Transverse colon (tissue), 4 donors: ENCODE results near the gene ARHGEF4. TPM values are rescaled to one million over a fixed set of nuclear protein-coding genes. Genes with fewer than 3 reads are reported as not detected.

ENCODE experiments used
- DNase-seq: peaks from one replicate; pipeline ENCODE4 v3.0.0-alpha.2; 2019
- H3K27ac ChIP-seq, 4 donors: fragments of 200-600 bp; sonication (generic); 2 replicates each; pipeline ENCODE4 v1.5.1; 2016 to 2018; ENCODE audit warnings: inconsistent platforms in 4 of 4
- H3K27me3 ChIP-seq: fragments of 200-600 bp; sonication (generic); 2 replicates; pipeline ENCODE4 v1.5.1; 2017; ENCODE audit warnings: inconsistent platforms
- H3K36me3 ChIP-seq, 4 donors: fragments of 200-600 bp; sonication (generic); 2 replicates each; pipeline ENCODE4 v1.5.1; 2017 to 2019; ENCODE audit warnings: inconsistent platforms in 4 of 4
- H3K4me1 ChIP-seq, 4 donors: fragments of 200-600 bp; sonication (generic); 2 replicates each; pipeline ENCODE4 v1.5.1; 2017 to 2020; ENCODE audit warnings: inconsistent platforms in 4 of 4
- H3K4me3 ChIP-seq, 4 donors: fragments of 200-600 bp; sonication (generic); 1 replicate in 1 of 4; 2 replicates in 3 of 4; pipeline versions ENCODE4 v1.5.1 to v1.6.1; 2017 to 2019; ENCODE audit warnings: inconsistent platforms in 4 of 4
- H3K9me3 ChIP-seq, 2 donors: fragments of 200-600 bp; sonication (generic); 2 replicates each; pipeline ENCODE4 v1.5.1; 2017 to 2019; ENCODE audit warnings: inconsistent platforms in 2 of 2
- CTCF ChIP-seq, 5 experiments: fragments of 200-600 bp in 3 of 5; fragments of 450-650 bp in 2 of 5; sonication (generic) in 3 of 5; IDR thresholded peaks; 1 replicate in 2 of 5; 2 replicates in 3 of 5; pipeline ENCODE4 v1.5.1; 2016 to 2017; ENCODE audit warnings: antibody characterized with exemption in 5 of 5, inconsistent platforms in 3 of 5, mild to moderate bottlenecking in 2 of 5, moderate library complexity in 1 of 5
- EP300 ChIP-seq: sonication (generic); formaldehyde crosslinking; IDR thresholded peaks from one replicate; pipeline ENCODE4 v1.6.1; 2017; ENCODE audit warnings: antibody characterized with exemption, low read depth
- POLR2A ChIP-seq: fragments of 450-650 bp; IDR thresholded peaks from one replicate; pipeline ENCODE4 v1.6.1; 2016; ENCODE audit warnings: antibody characterized with exemption, mild to moderate bottlenecking, moderate library complexity
- POLR2AphosphoS5 ChIP-seq, 3 donors: sonication (generic); formaldehyde crosslinking; IDR thresholded peaks; one replicate each; pipeline ENCODE4 v1.6.1; 2016; ENCODE audit warnings: antibody characterized with exemption in 3 of 3
- WGBS, 2 donors: methylation state at CpG; one replicate each; pipeline ENCODE4 v1.1.5; 2018; ENCODE audit warnings: low coverage in 1 of 2; 5-methylcytosine and 5-hydroxymethylcytosine counted together
- in situ Hi-C, 4 donors: fragments of 200-750 bp; cut with MboI; loops; one replicate each; pipeline versions ENCODE4 v1.15.0 to v1.15.1; 2017; ENCODE audit warnings: low sequenced_read_pairs in 3 of 4, low pct_ligation_motif_present in 1 of 4, low pct_unique_long_range_greater_than_20kb in 1 of 4
- intact Hi-C: fragments of 100-400 bp; cut with DNase I; formaldehyde crosslinking; loops from one replicate; pipeline ENCODE4 v1.15.1; 2023; ENCODE audit warnings: low total_unique reads
- total RNA-seq, 4 donors: library from RNA; depleted of rRNA; stranded (reverse); fragments of >200 nt; gene quantifications; one replicate each; pipeline ENCODE4 v1.1.0, GENCODE V29; 2016

The ARHGEF4 gene
- total RNA-seq, 4 donors from 2014 or later: 1.2 to 16.8 (median 1.7) TPM

- Histone ChIP-seq H3K9me3 (no peaks in the 10 kb centered on the region), H3K4me3 (no peak overlapping the region), H3K27me3 (no peaks in the 10 kb centered on the region), H3K4me1 (peaks cover 0 to 8% (median 4%) of the 10 kb centered on the region in 4 donors), H3K27ac (no peak overlapping the region), H3K36me3 (no peaks in the 10 kb centered on the region)
- WGBS, 2 donors: 61 to 73% methylated on average over 5 to 7 of the region's 7 CpGs
- intact Hi-C loops (no loop called here), in situ Hi-C loops (no loop called here)
- TF ChIP-seq CTCF (IDR thresholded peaks at IDR 0.05) (no peak), POLR2A (no peak), EP300 (no peak), POLR2AphosphoS5 (IDR thresholded peaks at IDR 0.05) (no peak)
- DNase-seq: no peak
These were observed 26.2 kb upstream of the ARHGEF4 start for GRCh38 chr2:130810490-130810889.

GRCh38 chr2:130813722-130814121, 23.0 kb upstream of the ARHGEF4 start:
- Histone ChIP-seq H3K4me1 (no peaks in the 10 kb centered on the region), H3K9me3 (no peaks in the 10 kb centered on the region), H3K27ac (no peak overlapping the region), H3K36me3 (no peaks in the 10 kb centered on the region), H3K27me3 (no peaks in the 10 kb centered on the region), H3K4me3 (no peak overlapping the region)
- in situ Hi-C loops: no loop called here
- TF ChIP-seq POLR2AphosphoS5 (IDR thresholded peaks at IDR 0.05): no peak
- TF ChIP-seq CTCF (IDR thresholded peaks at IDR 0.05): no peak
- no peak for TF ChIP-seq EP300
- no peak for TF ChIP-seq POLR2A
- DNase-seq: no peak
- intact Hi-C loops: no loop called here
- WGBS, 2 donors: 46 to 60% methylated on average over 3 to 5 of the region's 5 CpGs

GRCh38 chr2:130814931-130815680, 21.6 kb upstream of the ARHGEF4 start:
- H3K4me1 ChIP-seq: no peaks in the 10 kb centered on the region

GRCh38 chr2:130818809-130819208, 17.9 kb upstream of the ARHGEF4 start:
- Histone ChIP-seq H3K36me3 (no peaks in the 10 kb centered on the region), H3K27ac (no peak overlapping the region), H3K4me1 (no peaks in the 10 kb centered on the region), H3K4me3 (no peak overlapping the region), H3K27me3 (no peaks in the 10 kb centered on the region), H3K9me3 (no peaks in the 10 kb centered on the region)
- no peak for DNase-seq
- in situ Hi-C loops: no loop called here
- TF ChIP-seq EP300 (no peak), POLR2A (no peak), POLR2AphosphoS5 (IDR thresholded peaks at IDR 0.05) (no peak), CTCF (IDR thresholded peaks at IDR 0.05) (no peak)
- 75% methylated on average over 5 of the region's 5 CpGs; no CpG with 5 or more reads in 1 of the 2 donors for WGBS, 2 donors
- intact Hi-C loops: no loop called here

More at GRCh38 chr2:130814931-130815680, 21.6 kb upstream of the ARHGEF4 start:
- Histone ChIP-seq H3K4me3 (no peak overlapping the region), H3K9me3 (no peaks in the 10 kb centered on the region), H3K27me3 (no peaks in the 10 kb centered on the region), H3K36me3 (no peaks in the 10 kb centered on the region), H3K27ac (no peak overlapping the region)
- intact Hi-C loops (no loop called here), in situ Hi-C loops (no loop called here)
- TF ChIP-seq POLR2AphosphoS5 (IDR thresholded peaks at IDR 0.05) (no peak), CTCF (IDR thresholded peaks at IDR 0.05) (no peak), POLR2A (no peak), EP300 (no peak)
- WGBS, 2 donors: 83% methylated on average over 13 of the region's 15 CpGs; no CpG with 5 or more reads in 1 of the 2 donors
- no peak for DNase-seq
